ENCODE data around the gene TTC27. TPM values are rescaled to one million over a fixed set of nuclear protein-coding genes. Genes with fewer than 3 reads are reported as not detected.

Gene TTC27
- polyA plus RNA-seq, 1 donor (not counting 4 experiments of a cell fraction or from before 2014, with no cell fraction given), result 28.7 TPM

DNA sequence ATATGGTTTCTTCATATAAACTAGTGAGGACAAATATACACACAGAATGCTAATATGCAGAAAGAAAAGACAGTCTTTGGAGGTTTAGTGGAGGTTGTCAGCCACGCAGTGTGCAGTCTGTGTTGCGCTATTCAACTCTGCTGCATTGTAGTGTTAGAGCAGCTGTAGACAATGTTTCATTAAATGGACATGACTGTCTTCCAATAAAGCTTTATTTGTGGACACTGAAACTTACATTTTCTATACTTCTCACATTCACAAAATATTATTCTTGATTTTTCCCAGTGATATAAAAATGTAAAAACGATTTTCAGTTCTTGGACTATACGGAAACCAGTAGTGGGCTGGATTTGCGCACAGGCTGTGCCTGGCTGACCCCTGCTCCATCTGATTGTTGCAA, 13.3 kb downstream of the TTC27 start:
- Histone ChIP-seq H3K27ac (ENCODE audit: control insufficient read depth, insufficient read depth, low read length) (no peak overlapping the region), H3K4me3 (ENCODE audit: control insufficient read depth in 2 of 3, extremely low read depth in 1 of 3, insufficient read depth in 2 of 3, low read depth in 1 of 3, low read length in 3 of 3) (no peak overlapping the region), H3K27me3 (ENCODE audit: control insufficient read depth, extremely low read depth, insufficient read depth, low read length) (no peaks in the 10 kb centered on the region), H3K4me2 (ENCODE audit: control insufficient read depth, extremely low read depth, insufficient read depth, low read depth, low read length) (no peak overlapping the region), H4K20me1 (ENCODE audit: control insufficient read depth, extremely low read depth, insufficient read depth, low read length) (no peaks in the 10 kb centered on the region), H3K9ac (ENCODE audit: control insufficient read depth, extremely low read depth, insufficient read depth, low read length) (no peak overlapping the region), H3K36me3 (ENCODE audit: control insufficient read depth in 2 of 2, extremely low read depth in 1 of 2, insufficient read depth in 2 of 2, low read length in 2 of 2) (peaks cover 0 to 10% of the 10 kb centered on the region in 2 experiments), H3K9me3 (ENCODE audit: control insufficient read depth, low read depth, low read length) (no peaks in the 10 kb centered on the region), H3K4me1 (ENCODE audit: control insufficient read depth, extremely low read depth, insufficient read depth, low read length) (no peaks in the 10 kb centered on the region), H3K9me1 (ENCODE audit: control insufficient read depth, extremely low read depth, insufficient read depth, low read length) (no peaks in the 10 kb centered on the region), H2AFZ (ENCODE audit: control insufficient read depth, low read length) (no peak overlapping the region), H3K79me2 (ENCODE audit: control insufficient read depth, insufficient read depth, low read length) (no peaks in the 10 kb centered on the region)
- TF ChIP-seq, protein P1, sequence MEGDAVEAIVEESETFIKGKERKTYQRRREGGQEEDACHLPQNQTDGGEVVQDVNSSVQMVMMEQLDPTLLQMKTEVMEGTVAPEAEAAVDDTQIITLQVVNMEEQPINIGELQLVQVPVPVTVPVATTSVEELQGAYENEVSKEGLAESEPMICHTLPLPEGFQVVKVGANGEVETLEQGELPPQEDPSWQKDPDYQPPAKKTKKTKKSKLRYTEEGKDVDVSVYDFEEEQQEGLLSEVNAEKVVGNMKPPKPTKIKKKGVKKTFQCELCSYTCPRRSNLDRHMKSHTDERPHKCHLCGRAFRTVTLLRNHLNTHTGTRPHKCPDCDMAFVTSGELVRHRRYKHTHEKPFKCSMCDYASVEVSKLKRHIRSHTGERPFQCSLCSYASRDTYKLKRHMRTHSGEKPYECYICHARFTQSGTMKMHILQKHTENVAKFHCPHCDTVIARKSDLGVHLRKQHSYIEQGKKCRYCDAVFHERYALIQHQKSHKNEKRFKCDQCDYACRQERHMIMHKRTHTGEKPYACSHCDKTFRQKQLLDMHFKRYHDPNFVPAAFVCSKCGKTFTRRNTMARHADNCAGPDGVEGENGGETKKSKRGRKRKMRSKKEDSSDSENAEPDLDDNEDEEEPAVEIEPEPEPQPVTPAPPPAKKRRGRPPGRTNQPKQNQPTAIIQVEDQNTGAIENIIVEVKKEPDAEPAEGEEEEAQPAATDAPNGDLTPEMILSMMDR (optimal IDR thresholded peaks at IDR 0.05 in 1 of 3, IDR thresholded peaks at IDR 0.05 in 1 of 3, conservative IDR thresholded peaks at IDR 0.05 in 1 of 3; ENCODE audit: extremely low read depth in 1 of 3, insufficient read depth in 2 of 3, low read length in 3 of 3), result no peak
- FAIRE-seq, result no peak
- DNase-seq (ENCODE audit: low read depth, low spot score), result no peak
- dilution Hi-C loops (cut with MboI; ENCODE audit: extremely low pct_ligation_motif_present, low sequenced_read_pairs), result no loop called here

GRCh38 chr2:32647180-32647651, 19.4 kb downstream of the TTC27 start:
- H4K20me1 ChIP-seq (ENCODE audit: control insufficient read depth, extremely low read depth, insufficient read depth, low read length), result no peaks in the 10 kb centered on the region
- no peaks in the 10 kb centered on the region for H3K9me1 ChIP-seq (ENCODE audit: control insufficient read depth, extremely low read depth, insufficient read depth, low read length)
- dilution Hi-C loops (cut with MboI; ENCODE audit: extremely low pct_ligation_motif_present, low sequenced_read_pairs), result no loop called here
- no peaks in the 10 kb centered on the region for H3K4me1 ChIP-seq (ENCODE audit: control insufficient read depth, extremely low read depth, insufficient read depth, low read length)
- FAIRE-seq (no peak), DNase-seq (ENCODE audit: low read depth, low spot score) (no peak)
- no peak overlapping the region for H2AFZ ChIP-seq (ENCODE audit: control insufficient read depth, low read length)
- H3K27me3 ChIP-seq (ENCODE audit: control insufficient read depth, extremely low read depth, insufficient read depth, low read length), result no peaks in the 10 kb centered on the region
- H3K9ac ChIP-seq (ENCODE audit: control insufficient read depth, extremely low read depth, insufficient read depth, low read length), result no peak overlapping the region
- TF ChIP-seq, protein P1 (optimal IDR thresholded peaks at IDR 0.05 in 1 of 3, IDR thresholded peaks at IDR 0.05 in 1 of 3, conservative IDR thresholded peaks at IDR 0.05 in 1 of 3; ENCODE audit: extremely low read depth in 1 of 3, insufficient read depth in 2 of 3, low read length in 3 of 3), result no peak
- no peak for TF ChIP-seq EZH2 (IDR thresholded peaks at IDR 0.05; ENCODE audit: low read length)
- H3K79me2 ChIP-seq (ENCODE audit: control insufficient read depth, insufficient read depth, low read length), result no peaks in the 10 kb centered on the region
- no peak overlapping the region for H3K4me3 ChIP-seq (ENCODE audit: control insufficient read depth in 2 of 3, extremely low read depth in 1 of 3, insufficient read depth in 2 of 3, low read depth in 1 of 3, low read length in 3 of 3)
- no peak overlapping the region for H3K4me2 ChIP-seq (ENCODE audit: control insufficient read depth, extremely low read depth, insufficient read depth, low read depth, low read length)
- H3K36me3 ChIP-seq (ENCODE audit: control insufficient read depth in 2 of 2, extremely low read depth in 1 of 2, insufficient read depth in 2 of 2, low read length in 2 of 2), result peaks cover 0 to 3% of the 10 kb centered on the region in 2 experiments
- H3K9me3 ChIP-seq (ENCODE audit: control insufficient read depth, low read depth, low read length), result no peaks in the 10 kb centered on the region
- H3K27ac ChIP-seq (ENCODE audit: control insufficient read depth, insufficient read depth, low read length), result no peak overlapping the region

Data from keratinocyte (primary cell).